ENCODE measurements around the gene CALCR.

The CALCR gene

GRCh38 chr7:93442478-93443224, 131.9 kb downstream of the CALCR start:
- no peak for DNase-seq

GRCh38 chr7:93435791-93436190, 138.7 kb downstream of the CALCR start:
- no peak for DNase-seq

- DNase-seq: no peak
Measured at GRCh38 chr7:93432130-93432529, 142.4 kb downstream of the CALCR start.

- no peak for DNase-seq
Measured at GRCh38 chr7:93430917-93431588, 143.5 kb downstream of the CALCR start.

- DNase-seq: no peak
Measured at GRCh38 chr7:93429563-93429962, 145.0 kb downstream of the CALCR start.

- DNase-seq: no peak
Measured at GRCh38 chr7:93427107-93427506, 147.4 kb downstream of the CALCR start.

GRCh38 chr7:93426155-93426696, 148.3 kb downstream of the CALCR start:
- DNase-seq: no peak

- DNase-seq: no peak
Measured at GRCh38 chr7:93414574-93414973, 159.9 kb downstream of the CALCR start.

- no peak for DNase-seq
Measured at GRCh38 chr7:93409324-93409723, 165.2 kb downstream of the CALCR start.

- DNase-seq: no peak
Measured at GRCh38 chr7:93407239-93407638, 167.3 kb downstream of the CALCR start.

- no peak for DNase-seq
Measured at GRCh38 chr7:93402944-93403343, 171.6 kb downstream of the CALCR start.

GRCh38 chr7:93399642-93400041, 174.9 kb downstream of the CALCR start:
- no peak for DNase-seq

- DNase-seq: no peak
Measured at GRCh38 chr7:93392984-93393383, 181.5 kb downstream of the CALCR start.

- DNase-seq: no peak
Measured at GRCh38 chr7:93390660-93391059, 183.9 kb downstream of the CALCR start.

GRCh38 chr7:93382362-93382761, 192.2 kb downstream of the CALCR start:
- no peak for DNase-seq

GRCh38 chr7:93378131-93378760, 196.3 kb downstream of the CALCR start:
- DNase-seq: no peak

- no peak for DNase-seq
Measured at GRCh38 chr7:93375603-93376002, 198.9 kb downstream of the CALCR start.
